Body of pancreas (tissue), 4 donors: Measurements from ENCODE around the gene GIMAP6. TPM values are rescaled to one million over a fixed set of nuclear protein-coding genes. Genes with fewer than 3 reads are reported as not detected.
"Not testable (repeated sequence)": the region's sequence is repeated elsewhere in the genome, so short reads cannot be mapped to it uniquely, and the experiment has no call there.

Experiments used
- ATAC-seq: fragments of 150-250 bp; one replicate; pipeline ENCODE4 v1.9.1; 2016
- DNase-seq, 4 donors: peaks; one replicate each; pipeline ENCODE4 v3.0.0-alpha.2; 2019
- H3K27ac ChIP-seq, 4 donors: fragments of 200-600 bp; sonication (generic); 1 replicate in 3 of 4; 2 replicates in 1 of 4; pipeline versions ENCODE4 v1.5.1 to v1.6.1; 2016 to 2019; ENCODE audit warnings: mild to moderate bottlenecking in 1 of 4, mixed read lengths in 1 of 4, moderate library complexity in 1 of 4
- H3K27me3 ChIP-seq, 2 donors: fragments of 200-600 bp; sonication (generic); one replicate each; pipeline ENCODE4 v1.6.0; 2016; ENCODE audit warnings: mild to moderate bottlenecking in 1 of 2
- H3K36me3 ChIP-seq, 2 donors: fragments of 200-600 bp; sonication (generic); replicated peaks in 1 of 2; 2 replicates each; pipeline ENCODE4 v1.5.1; 2016; ENCODE audit warnings: low read depth in 2 of 2; ENCODE audit not compliant: insufficient read depth in 1 of 2
- H3K4me1 ChIP-seq: fragments of 200-600 bp; sonication (generic); one replicate; pipeline ENCODE4 v1.6.0; 2016
- H3K4me3 ChIP-seq, 2 donors: fragments of 200-600 bp; sonication (generic); 1 replicate in 1 of 2; 2 replicates in 1 of 2; pipeline ENCODE4 v1.5.1; 2016 to 2019
- H3K9me3 ChIP-seq, 3 donors: fragments of 200-600 bp; sonication (generic); 1 replicate in 2 of 3; 2 replicates in 1 of 3; pipeline ENCODE4 v1.5.1; 2016
- CTCF ChIP-seq, 7 experiments: fragments of 450-650 bp in 4 of 7; fragments of 200-600 bp in 3 of 7; sonication (generic) in 3 of 7; IDR thresholded peaks; one replicate each; pipeline ENCODE4 v1.5.1; 2016 to 2019; ENCODE audit warnings: antibody characterized with exemption in 7 of 7
- POLR2A ChIP-seq, 3 donors: fragments of 450-650 bp; IDR thresholded peaks; one replicate each; pipeline ENCODE4 v1.6.1; 2016; ENCODE audit warnings: antibody characterized with exemption in 3 of 3, mild to moderate bottlenecking in 2 of 3
- WGBS, 2 donors: methylation state at CpG; one replicate each; pipeline ENCODE4 v1.1.5; 2017; 5-methylcytosine and 5-hydroxymethylcytosine counted together
- intact Hi-C: fragments of 100-400 bp; cut with DNase I; formaldehyde crosslinking; loops from one replicate; pipeline ENCODE4 v1.15.1; 2023
- total RNA-seq, 2 donors: library from RNA; depleted of rRNA; stranded (reverse); fragments of >200 nt; gene quantifications; one replicate each; pipeline ENCODE4 v1.1.0, GENCODE V29; 2016

The GIMAP6 gene
- total RNA-seq, 2 donors from 2014 or later, result 8.6 to 10.6 TPM

GRCh38 chr7:150610233-150610632 is 22.0 kb downstream of the GIMAP6 start:
- no peak for TF ChIP-seq CTCF (IDR thresholded peaks at IDR 0.05)
- TF ChIP-seq POLR2A (IDR thresholded peaks at IDR 0.05), result no peak
- Histone ChIP-seq H3K4me3 (no peak overlapping the region), H3K27me3 (no peaks in the 10 kb centered on the region), H3K36me3 (no peaks in the 10 kb centered on the region), H3K4me1 (no peaks in the 10 kb centered on the region), H3K9me3 (no peaks in the 10 kb centered on the region), H3K27ac (no peak overlapping the region)
- no peak for DNase-seq
- ATAC-seq, result no peak
- WGBS, 2 donors, result 45 to 76% methylated on average over 1 of the region's 1 CpG
- intact Hi-C loops, result no loop called here

DNA sequence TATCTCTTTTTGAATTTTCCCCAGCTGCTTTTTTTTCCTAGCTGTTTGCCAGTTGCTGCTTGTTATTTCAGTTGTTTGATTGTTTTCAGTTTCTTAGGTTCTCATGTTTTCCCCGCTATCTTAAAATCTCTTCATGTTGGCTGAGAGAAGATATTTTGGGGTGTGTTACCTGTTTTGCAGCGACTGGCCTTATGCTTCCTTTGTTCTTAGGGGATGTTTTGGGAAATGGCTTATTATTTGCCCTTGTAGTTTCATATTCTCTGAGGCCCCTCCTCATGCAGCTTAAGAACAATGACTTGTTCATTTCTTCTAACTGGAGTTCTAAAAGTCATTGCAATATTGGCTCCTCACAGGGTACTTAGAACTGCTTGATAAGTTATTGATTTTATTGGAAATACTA is 28.6 kb downstream of the GIMAP6 start:
- H3K27ac ChIP-seq, H3K9me3 ChIP-seq: not testable (repeated sequence)
- 61 to 68% methylated on average over 2 of the region's 2 CpGs for WGBS, 2 donors

DNA sequence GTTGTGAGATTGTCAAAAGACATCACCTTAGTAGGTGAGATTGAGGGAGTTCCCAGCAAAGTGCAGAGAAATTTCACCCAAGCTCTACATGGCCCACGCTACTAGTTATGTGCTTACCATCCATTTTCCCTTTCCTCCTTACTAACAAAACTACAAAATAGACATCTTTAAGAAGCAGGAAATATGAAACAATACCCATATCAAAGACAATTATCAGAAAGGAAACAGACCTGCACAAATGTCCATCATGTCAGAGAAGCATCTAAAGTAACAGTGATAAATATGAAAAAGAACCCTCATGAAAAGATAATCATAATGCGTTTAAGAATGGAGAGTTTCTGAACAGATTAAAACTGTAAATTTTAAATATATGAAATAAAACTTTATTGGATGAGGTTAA is 36.8 kb downstream of the GIMAP6 start:
- no peaks in the 10 kb centered on the region for H3K36me3 ChIP-seq
- no peak overlapping the region for H3K4me3 ChIP-seq
- TF ChIP-seq CTCF (IDR thresholded peaks at IDR 0.05) (no peak), POLR2A (IDR thresholded peaks at IDR 0.05) (no peak)
- H3K27ac ChIP-seq, result no peak overlapping the region
- WGBS, 2 donors, result 40 to 73% methylated on average over 2 of the region's 2 CpGs
- H3K4me1 ChIP-seq, result no peaks in the 10 kb centered on the region
- no peaks in the 10 kb centered on the region for H3K9me3 ChIP-seq
- no peaks in the 10 kb centered on the region for H3K27me3 ChIP-seq
- intact Hi-C loops, result no loop called here
- no peak for DNase-seq
- ATAC-seq, result no peak

More for the DNA sequence above, 28.6 kb downstream of the GIMAP6 start:
- peak; percentile 18 for ATAC-seq
- intact Hi-C loops, H3K27me3 ChIP-seq, DNase-seq, H3K4me1 ChIP-seq, H3K4me3 ChIP-seq, H3K36me3 ChIP-seq: not testable (repeated sequence)

DNA sequence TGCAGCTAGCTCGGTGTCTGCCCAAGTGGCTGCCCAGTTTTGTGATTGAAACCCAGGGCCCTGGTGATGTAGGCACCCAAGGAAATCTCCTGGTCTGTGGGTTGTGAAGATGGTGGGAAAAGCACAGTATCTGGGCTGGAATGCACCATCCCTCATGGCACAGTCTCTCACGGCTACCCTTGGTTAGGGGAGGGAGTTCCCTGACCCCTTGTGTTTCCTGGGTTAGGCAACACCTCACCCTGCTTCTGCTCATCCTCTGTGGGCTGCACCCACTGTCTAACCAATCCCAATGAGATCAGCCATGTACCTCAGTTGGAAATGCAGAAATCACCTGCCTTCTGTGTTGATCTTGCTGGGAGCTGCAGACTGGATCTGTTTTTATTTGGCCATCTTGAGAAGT is 37.4 kb downstream of the GIMAP6 start:
- Histone ChIP-seq H3K27ac (no peak overlapping the region), H3K9me3 (no peaks in the 10 kb centered on the region), H3K4me1 (no peaks in the 10 kb centered on the region), H3K27me3 (no peaks in the 10 kb centered on the region), H3K4me3 (no peak overlapping the region), H3K36me3 (no peaks in the 10 kb centered on the region)
- 78% methylated on average over 2 of the region's 2 CpGs; no CpG with 5 or more reads in 1 of the 2 donors for WGBS, 2 donors
- no peak for TF ChIP-seq POLR2A (IDR thresholded peaks at IDR 0.05)
- no peak for TF ChIP-seq CTCF (IDR thresholded peaks at IDR 0.05)
- DNase-seq (no peak), ATAC-seq (no peak)
- intact Hi-C loops, result no loop called here

DNA sequence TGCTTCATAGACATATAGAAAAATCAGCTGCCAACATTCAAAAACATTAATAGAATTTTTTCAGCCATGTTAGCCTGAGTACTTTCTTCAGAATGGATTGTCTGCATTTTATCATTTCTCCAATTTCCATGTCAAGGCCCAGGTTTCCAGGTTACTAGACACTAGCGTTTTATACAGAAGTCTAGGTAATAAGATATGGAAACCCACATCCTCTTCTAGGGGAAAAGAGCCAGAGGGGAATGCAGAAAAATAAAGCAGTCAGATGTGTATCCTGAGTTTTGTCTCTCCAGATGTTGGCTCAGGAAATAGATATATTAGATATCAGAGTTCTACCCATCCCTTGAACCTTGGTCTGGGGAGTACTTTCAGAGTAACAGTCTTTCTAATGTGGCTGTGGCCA is 44.6 kb downstream of the GIMAP6 start:
- Histone ChIP-seq H3K9me3 (no peaks in the 10 kb centered on the region), H3K4me3 (no peak overlapping the region), H3K4me1 (peaks cover 11% of the 10 kb centered on the region), H3K36me3 (no peaks in the 10 kb centered on the region), H3K27ac (peak overlapping the region in 2 of 4 donors; percentile 52 to 61), H3K27me3 (no peaks in the 10 kb centered on the region)
- intact Hi-C loops, result no loop called here
- DNase-seq (no peak), ATAC-seq (no peak)
- TF ChIP-seq CTCF (IDR thresholded peaks at IDR 0.05) (no peak), POLR2A (IDR thresholded peaks at IDR 0.05) (no peak)
- WGBS, 2 donors, result 50 to 52% methylated on average over 1 of the region's 1 CpG
